Myocyte (in vitro differentiated cells): Measurements from ENCODE around the gene ACOXL. TPM values are rescaled to one million over a fixed set of nuclear protein-coding genes. Genes with fewer than 3 reads are reported as not detected.
"Not testable (repeated sequence)": the region's sequence is repeated elsewhere in the genome, so short reads cannot be mapped to it uniquely, and the experiment has no call there.

Experiments
- DNase-seq: peaks from one replicate; pipeline ENCODE4 v3.0.0-alpha.2; 2012; ENCODE audit warnings: low read depth
- total RNA-seq: library from RNA; depleted of rRNA; stranded (reverse); fragments of >200 nt; gene quantifications from 2 replicates; pipeline ENCODE4 v1.2.3, GENCODE V29; 2014

Gene ACOXL
- total RNA-seq, 1 donor from 2014 or later: not detected

DNA sequence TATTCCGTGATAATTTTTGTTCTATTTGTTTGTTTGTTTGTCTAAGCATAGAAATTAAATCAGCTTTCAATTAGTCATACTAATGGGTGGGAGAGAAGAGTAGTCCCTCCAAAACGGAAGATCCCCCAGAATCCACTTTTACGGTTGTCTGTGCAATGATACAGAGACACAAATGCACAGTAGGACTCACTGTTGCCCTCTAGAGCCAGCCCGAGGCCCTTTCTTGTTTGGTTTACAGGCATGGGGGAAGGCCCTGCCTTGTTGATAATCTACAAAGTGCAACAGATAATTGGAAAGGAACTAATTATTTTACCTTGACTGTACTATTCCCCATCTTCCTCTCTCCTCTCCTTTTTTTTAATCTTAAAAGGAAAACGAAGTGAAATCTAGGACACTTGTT is 121.1 kb downstream of the ACOXL start:
- DNase-seq: peak; percentile 30

DNA sequence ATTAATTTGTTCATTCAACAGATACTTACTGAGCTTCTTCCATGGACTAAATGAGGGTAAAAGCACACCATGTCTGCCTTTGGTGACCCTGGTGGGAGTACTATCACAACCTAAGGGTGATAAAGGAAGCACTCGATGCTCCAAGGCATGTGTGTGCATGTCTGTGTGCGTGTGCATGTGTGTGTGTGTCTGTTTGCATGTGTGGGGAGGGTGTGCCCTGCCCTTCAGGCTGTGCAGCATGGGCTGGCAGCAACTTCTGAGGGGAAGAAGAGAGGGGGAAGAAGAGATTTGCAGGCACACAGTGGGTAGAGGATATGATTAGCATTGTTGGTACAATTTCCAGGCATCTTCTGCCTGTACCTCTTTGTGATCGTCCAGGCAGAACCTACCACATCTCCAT is 121.6 kb downstream of the ACOXL start:
- no peak for DNase-seq

DNA sequence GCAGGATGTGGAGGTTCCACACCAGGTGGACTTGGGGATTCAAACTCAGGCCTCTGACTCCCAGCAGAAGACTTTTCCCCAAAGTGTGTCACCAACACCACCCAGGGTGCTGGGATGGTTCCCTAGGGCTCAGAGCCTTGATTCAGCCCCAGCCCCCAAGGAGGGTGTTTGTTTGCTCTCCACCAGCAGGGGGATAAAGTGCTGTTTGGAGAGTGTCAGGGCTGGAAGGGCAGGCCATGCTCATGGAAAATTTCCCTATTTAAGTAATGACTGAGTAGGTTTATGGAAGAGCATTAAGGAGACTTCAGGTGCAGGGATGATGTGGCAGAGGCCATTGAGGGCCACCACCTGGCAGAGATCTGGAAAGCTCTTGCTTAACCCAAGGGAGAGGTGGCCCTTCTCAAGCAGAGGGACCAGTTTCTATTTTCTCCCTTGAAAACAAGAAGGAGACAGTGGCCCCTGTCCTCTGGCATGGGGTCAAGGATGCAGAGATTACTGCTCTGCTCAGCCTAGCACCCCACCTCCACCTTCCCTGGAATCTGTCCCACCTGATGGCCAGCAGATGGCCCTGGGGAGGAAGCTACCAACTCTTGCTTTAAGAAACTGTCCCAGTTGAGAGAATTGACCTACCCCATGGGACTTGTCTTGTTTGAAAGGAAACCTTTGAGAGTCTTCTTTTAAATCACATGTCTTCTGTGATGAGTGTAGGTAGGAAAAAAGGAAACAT is 122.1 kb downstream of the ACOXL start:
- no peak for DNase-seq

DNA sequence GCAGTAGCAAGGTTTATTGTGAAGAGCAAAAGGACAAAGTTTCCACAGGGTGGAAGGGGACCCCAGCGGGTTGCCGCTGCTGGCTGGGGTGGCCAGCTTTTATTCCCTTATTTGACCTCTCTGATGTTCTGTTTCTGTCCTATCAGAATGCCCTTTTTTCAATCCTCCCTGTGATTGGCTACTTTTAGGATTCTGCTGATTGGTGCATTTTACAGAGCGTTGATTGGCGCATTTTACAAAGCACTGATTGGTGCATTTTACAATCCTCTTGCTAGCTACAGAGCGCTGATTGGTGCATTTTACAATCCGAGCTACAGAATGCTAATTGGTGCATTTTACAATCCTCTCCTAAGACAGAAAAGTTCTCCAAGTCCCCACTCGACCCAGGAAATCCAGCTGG is 123.5 kb downstream of the ACOXL start:
- DNase-seq: not testable (repeated sequence)

DNA sequence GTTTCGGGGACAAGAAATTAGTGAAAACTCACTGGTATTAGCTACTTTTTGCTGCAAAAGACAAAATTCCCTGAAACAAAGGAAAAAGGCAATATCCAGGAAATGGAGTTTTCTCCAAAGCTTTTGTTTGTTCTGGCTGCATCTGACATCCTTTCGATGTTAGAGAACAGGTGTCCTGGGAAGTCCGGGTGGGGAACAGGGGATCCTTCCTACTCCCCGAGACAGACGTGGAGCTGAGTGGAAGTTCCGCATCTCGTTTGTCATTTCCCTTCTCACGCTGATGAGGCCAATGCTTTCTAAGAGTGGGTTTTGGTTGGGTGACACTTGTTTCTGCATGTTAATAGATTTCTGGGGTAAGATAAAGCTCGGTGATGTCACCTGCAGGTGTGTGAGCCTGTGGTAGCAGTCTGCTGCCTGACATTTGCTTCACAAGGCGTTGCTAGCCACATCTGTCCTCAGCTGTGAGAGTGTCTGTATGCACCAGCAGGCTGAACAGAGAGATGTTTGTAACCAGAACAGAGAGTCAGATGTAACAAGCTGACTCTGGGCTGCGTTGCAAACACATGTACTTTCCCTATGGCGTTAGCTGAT is 125.9 kb downstream of the ACOXL start:
- no peak for DNase-seq

DNA sequence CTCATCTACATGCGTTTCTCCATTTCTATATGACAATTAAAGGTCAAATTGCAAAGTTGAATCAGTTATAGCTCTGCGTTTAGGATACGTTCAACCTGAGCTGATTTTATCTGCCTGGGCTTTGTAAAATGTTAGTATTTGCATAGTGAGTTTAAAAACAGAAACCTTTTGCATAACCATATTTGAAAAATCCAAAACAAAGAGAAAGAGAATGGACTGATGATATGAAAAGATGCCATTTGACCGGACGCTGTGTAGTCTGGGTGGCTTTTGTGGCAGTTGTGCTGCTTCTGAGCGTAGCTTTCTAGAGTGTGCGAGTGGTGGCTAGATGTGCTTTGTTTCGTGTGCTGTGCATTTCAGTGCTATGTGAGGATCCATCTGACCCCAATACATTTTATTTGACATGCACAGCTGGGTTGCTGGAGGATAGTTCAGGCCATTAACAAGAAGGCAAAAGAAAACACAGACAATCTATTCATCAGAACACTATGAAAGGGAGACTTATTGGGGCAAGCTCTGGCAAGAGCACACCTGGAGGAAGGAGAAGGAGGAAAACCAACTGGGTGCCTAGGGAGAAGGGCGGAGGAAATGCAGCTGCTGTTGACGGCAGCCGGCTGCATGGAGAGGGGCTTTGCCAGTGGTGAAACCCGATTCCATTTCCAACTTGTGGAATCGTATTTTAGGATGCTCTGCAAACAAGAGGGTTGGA is 126.8 kb downstream of the ACOXL start:
- no peak for DNase-seq

DNA sequence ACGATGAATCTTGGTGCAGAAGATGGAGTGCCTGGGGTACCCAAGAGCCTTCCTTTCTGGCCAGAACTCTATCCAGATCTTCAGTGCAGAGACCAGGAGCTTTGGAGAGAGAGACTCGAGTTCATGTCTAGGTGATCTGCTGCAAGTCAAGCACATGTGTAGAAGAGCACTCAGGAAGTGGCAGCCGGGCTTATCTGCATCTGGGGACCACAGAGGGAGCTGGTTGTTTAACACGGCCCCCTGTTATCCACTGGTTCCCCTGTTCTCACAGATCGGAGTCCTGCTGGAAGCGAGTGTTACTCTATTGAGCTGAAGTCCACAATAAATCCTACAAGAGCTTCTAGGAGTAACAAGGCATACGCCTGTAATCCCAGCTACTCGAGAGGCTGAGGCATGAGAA is 128.3 kb downstream of the ACOXL start:
- no peak for DNase-seq

DNA sequence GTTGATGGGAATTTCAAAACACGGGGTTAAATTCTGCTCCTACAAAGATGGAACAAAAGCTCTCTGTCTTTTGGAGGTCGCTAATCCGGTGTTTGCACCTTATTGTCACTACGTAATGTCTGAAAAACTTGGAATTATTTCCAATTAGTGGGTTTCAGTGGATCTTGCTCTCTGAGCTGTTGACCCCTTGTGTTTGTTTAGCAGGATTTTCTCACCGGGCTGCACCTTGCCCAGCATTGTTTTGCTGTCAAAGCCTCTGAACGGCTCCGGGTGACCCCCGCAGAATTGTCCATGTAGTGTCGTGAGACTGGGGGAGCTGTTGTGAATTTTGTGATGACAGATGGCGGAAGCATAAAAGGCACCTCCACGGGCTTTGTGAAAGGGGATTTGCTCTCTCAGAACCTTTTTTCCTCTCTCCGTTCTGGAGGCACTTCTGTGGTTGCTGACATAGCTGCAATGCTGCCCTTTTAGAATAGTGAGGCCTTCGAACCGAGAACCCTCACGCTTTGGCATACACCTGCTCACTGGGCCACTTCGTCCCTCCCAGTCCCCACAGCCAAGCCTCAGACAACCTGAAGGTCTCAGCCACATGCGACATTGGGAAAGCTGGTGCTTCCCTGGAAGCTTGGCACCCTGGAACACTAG is 129.4 kb downstream of the ACOXL start:
- DNase-seq: no peak

DNA sequence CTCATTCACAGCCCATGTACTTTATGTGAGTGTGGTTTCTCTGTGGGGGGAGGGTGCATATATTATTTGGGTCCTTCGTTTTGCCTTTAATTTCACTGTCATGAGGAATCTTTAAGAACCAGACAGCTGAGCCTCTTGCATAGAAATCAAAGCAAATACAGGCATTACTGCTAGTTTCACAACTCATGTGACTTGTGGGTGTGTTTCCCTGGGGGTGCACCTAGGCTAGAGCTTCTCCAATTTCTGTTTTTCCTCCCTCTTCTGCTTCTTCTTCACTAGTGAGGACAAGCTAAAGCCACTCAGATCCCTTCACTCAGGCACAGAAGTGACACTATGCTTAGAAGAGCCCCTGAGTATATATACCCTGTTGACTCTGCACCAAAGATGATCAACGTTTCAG is 131.4 kb downstream of the ACOXL start:
- DNase-seq: no peak

DNA sequence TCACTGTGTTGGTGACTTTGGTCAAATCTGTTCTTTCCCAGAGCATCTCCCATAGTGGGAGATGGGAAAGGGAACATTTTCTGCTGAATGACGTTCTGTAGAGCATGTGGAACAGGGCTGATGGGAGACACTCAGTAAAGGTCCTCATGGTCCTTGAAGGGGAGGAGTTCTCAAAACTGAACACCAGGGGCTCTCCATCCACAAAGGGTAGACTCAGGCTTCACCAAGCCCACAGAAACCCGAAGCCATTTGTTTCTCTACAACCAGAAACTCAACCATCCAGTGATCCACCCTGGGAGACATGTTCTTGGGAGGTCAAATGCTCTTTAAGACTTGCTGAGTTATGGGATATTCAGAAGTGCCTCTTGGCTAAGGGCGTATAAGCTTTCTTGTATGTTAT is 131.8 kb downstream of the ACOXL start:
- DNase-seq: no peak

DNA sequence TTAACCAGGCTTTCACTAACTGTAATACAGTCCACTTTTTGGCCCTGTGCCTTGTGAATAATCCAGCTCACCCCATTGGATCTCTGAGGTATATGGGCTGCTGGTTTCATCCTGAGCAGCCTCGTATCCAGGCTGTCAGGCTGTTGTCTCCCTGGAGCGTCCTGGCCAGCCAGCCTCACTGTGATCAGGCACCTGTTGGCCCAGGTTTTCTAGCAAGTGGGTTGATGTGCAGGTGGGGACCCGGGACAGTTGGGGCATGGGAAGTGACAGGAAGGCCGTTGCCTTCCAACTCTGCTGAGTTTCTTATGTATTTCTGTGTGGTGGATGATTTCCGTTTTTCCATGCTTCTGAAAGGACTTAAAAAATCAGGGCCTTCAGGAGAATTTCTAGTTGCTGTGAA is 132.4 kb downstream of the ACOXL start:
- DNase-seq: no peak

DNA sequence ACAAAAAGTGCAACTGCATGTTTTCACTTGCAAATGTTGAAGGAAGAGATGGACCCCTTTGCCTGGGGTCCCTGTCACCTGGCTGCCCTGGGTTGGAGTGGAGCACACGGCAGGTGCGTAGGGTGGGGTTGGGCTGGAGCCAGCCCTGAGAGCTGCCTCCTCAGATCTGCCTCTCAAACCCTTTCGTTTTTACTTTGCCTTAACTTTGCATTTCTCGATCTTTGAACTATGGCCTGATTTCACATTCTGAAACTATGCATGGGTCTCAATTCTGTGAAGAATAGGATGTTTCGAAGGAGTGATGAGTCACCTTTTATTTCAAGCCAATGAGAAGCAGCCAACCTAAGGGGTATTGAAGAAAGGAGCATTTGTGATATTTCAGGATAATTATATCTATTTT is 132.8 kb downstream of the ACOXL start:
- DNase-seq: no peak

DNA sequence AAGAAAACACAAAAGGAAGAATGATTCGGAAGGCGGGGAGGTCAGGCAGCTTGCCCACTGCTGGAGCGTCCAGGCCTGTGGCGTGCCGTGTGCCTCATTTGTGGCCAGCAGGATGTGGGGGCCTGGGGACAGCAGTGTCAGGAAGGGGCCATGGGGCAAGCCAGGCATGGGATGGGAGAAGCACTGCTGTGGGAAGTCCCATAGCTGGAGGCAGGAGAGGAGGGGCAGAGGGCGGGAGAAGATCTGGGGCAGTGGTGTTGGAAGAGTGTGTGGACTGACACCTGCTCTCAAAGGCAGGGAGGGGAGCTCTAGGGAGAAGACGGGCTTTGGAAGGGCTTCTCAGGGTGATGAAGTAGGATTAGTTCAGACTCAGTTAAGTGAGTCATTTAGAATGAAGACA is 133.7 kb downstream of the ACOXL start:
- peak; percentile 18 for DNase-seq

DNA sequence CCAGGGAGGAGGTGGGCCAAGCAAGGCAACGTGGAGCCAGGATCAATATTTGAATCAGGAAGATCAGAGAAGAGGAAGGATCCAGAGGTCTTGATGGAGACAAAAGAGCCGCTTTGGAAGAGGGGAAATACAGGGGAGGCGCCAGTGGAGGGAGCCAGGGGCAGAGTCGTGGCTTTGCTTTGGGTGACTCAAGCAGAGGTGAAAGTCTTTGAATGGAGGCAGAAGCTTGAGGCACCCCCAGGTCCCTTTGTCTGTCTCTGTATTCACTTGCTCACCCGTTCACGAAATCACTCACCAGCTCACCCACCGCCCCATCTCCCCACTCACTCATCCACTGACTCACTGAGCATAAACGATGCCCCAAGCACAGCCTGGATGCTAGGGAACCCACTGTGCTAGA is 134.1 kb downstream of the ACOXL start:
- no peak for DNase-seq

DNA sequence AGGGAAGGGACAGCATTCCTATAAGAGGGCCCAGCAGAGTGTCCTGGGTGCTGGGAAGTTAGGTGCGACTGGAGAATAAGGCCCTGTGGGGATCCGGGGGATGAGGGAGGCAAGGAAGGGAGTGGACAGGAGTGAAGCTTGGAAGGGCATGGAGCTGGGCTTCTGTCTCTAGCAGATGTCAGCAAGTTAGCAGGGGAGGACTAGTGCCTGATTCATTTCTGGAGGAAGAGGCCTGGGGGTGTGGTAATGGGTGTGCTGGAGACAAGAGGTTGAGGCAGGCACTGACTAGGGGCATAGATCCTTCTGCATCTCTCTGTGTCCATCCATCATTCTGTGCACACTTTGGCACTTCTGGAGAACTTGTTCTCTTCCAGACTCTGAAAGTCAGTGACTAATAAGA is 134.7 kb downstream of the ACOXL start:
- no peak for DNase-seq

DNA sequence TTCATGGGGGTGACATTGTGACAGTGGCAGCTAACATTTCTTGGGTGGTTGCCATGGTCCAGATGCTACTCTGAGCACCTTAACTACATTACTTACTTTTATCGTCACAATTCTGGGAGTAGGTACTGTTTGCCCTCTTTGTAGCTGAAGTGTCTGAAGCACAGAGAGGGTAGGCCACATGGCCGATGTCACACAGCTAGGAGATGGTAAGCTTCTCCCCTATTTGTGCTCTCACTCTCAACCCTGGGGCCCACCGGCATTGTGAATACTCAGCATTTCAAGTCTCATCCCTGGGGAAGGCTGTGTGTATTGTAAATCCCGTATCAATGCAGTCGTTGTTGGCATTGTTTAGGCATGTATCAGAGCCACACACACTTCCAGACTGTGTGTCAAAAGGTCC is 136.6 kb downstream of the ACOXL start:
- DNase-seq: no peak

DNA sequence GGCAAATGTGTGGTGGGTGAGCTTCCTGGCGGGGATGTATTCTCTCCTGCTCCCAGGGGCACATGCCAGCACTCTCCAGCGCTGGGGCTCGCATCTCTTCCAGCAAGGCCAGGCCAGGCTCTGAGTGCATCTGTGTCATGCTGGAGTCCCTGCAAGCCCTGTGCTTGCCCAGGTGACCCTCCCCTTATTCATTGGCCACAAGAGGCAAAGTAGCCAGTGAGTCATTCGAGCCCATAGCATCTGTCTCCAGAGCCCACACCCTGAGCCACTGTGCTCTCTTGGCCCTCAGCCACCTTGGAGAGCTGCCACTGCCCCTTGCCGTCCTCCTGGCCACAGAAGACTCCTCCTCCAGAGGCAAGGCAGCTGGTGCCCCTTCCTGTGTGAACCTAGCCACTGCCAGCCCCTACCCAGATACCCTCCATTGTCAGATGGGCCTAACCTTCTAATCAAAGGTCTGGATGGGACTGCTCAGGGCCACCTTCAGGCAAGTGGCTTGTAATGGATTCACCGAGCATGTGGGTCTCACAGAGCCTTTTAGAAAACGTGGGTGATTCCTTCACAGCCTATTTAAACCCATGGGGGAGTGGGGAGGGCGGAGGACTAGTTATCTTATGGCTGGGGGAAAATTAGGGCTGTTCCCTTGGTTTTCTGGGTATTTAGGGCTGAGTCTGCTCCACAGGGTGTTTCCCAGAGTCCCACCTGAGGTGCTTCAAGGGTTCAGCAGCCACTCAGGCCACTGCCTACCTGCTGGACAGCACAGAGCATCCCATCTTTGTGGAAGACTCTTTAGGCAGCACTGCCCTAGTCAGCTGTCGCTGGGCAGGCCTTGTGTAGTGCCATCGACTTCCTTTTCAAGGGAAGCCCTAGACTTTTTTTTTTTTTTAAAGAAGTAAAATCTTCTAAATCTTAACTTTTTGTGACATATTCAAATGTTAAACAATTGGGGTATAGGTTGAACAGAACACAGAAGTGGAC is 137.4 kb downstream of the ACOXL start:
- peak; percentile 95 for DNase-seq

DNA sequence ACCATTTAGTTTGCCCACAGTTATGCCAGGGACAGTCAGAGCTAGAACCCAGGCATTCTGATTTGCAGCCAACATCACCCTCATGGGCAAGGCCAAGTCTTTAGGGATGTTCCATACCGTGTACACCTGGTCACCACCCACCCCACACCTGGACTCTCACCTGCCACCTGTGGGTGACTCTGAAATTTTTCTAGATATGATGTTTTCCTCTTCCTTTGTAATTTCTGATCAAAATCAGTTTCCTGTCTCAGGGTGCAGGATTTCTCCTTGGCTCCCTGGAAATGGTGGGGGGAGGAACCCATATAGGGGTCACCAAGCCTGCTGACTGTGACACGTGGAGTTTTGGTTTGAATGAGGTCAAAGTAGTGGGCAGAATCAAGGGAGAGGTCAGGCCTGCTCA is 138.2 kb downstream of the ACOXL start:
- DNase-seq: no peak

DNA sequence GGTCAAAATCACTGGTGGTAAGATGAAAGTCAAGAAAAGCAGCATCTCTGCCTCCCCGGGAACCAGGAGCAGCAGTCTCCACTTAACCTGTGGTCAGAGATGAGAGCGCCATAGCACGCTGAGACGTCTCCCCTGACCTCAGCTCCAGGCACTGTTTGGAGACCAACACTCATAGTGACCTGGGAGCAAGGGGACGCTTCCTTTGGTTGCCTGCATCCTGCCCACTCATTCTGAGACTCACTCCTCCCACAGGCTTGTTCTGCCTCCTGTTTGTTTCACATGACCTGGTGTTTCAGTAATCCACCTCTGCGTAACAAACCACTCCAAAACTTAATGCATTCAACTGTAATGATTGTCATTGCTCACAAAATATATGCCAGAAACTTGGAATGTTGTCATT is 139.3 kb downstream of the ACOXL start:
- no peak for DNase-seq

DNA sequence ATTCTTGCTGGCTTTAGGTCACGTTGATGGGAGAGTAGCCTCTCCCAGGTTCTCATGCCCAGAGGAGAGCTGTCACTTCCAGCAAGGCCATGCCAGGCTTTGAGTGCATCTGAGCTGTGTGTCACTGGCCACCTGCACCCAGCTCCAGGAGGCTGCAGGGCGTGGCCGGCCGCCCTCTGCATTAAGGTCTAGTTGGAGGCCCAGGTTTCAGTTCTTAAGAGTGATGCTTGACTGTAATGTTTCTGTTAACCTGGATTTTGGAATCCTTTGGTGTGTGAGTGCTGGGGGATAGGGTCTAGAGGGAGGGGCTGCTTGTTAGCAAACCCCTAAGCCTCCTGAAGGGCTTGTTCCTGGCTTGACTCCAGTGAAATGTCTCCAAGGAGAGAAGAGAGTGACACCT is 140.1 kb downstream of the ACOXL start:
- no peak for DNase-seq

DNA sequence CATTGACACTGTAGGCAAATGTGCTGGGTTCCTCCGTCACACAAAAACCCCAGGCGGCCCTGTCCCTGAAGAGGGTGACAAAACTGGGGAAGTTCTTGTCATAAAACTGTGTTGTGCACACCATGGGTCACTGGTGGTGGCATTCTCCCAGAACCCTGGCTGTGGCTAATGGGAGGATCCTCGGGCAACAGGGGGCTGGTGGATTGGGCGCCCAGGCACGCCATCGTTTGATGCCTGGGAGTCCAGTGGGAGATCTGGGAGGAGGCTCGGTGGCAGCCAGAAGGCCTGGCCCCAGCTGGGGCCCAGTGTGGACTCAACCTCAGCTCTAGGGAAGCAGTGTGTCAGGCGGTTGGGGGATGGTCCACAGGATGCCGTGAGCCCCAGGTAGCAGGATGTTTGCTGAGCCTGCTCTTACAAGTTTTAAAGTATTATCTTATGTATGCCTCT is 140.7 kb downstream of the ACOXL start:
- DNase-seq: no peak
